HepG2 (cell line): ENCODE results near the gene YWHAB. TPM values are rescaled to one million over a fixed set of nuclear protein-coding genes. Genes with fewer than 3 reads are reported as not detected.

Experiments
- BHLHE40 ChIP-seq: IDR thresholded peaks from 2 replicates; pipeline ENCODE4 v1.6.1; 2011; ENCODE audit warnings: low read length, improper control_type of control experiment
- GMEB1 ChIP-seq: sonication (generic); formaldehyde crosslinking; IDR thresholded peaks from 2 replicates; pipeline ENCODE4 v1.5.1; 2020; ENCODE audit warnings: missing genetic modification reagents, mild to moderate bottlenecking, borderline replicate concordance
- HCFC1 ChIP-seq: fragments of 150-350 bp; IDR thresholded peaks from 2 replicates; pipeline ENCODE4 v1.6.1; 2014; ENCODE audit warnings: low read depth, low read length
- HNF4G ChIP-seq, 2 experiments: sonication (generic) in 1 of 2; formaldehyde crosslinking in 1 of 2; IDR thresholded peaks; 2 replicates each; pipeline versions ENCODE4 v1.4.0 to v1.6.1; 2011 to 2020; ENCODE audit warnings: borderline replicate concordance in 2 of 2, low read depth in 2 of 2, mild to moderate bottlenecking in 2 of 2, low read length in 1 of 2, missing genetic modification reagents in 1 of 2, moderate library complexity in 1 of 2
- JARID2 ChIP-seq: sonication (generic); formaldehyde crosslinking; IDR thresholded peaks from 2 replicates; pipeline ENCODE4 v1.8.1; 2023; ENCODE audit warnings: missing genetic modification reagents, inconsistent platforms; ENCODE audit not compliant: insufficient replicate concordance
- MATR3 ChIP-seq: sonication (generic); formaldehyde crosslinking; IDR thresholded peaks from 2 replicates; pipeline ENCODE4 v1.4.0; 2020; ENCODE audit warnings: missing genetic modification reagents
- MAZ ChIP-seq, 2 experiments: sonication (generic) in 1 of 2; formaldehyde crosslinking in 1 of 2; IDR thresholded peaks; 2 replicates each; pipeline versions ENCODE4 v1.5.0 to v1.6.1; 2012 to 2020; ENCODE audit warnings: low read depth in 2 of 2, mild to moderate bottlenecking in 2 of 2, borderline replicate concordance in 1 of 2, improper control_type of control experiment in 1 of 2, low read length in 1 of 2, missing genetic modification reagents in 1 of 2, moderate library complexity in 1 of 2
- MIER2 ChIP-seq: IDR thresholded peaks from 2 replicates; pipeline ENCODE4 v1.6.1; 2016; ENCODE audit warnings: missing biosample characterization, missing genetic modification reagents
- NCOR1 ChIP-seq: fragments of 200-600 bp; sonication (generic); IDR thresholded peaks from 2 replicates; pipeline ENCODE4 v1.7.0; 2017; ENCODE audit warnings: antibody characterized with exemption, low read length, borderline replicate concordance
- NR2C2 ChIP-seq: sonication (generic); formaldehyde crosslinking; IDR thresholded peaks from 2 replicates; pipeline ENCODE4 v1.4.0; 2020; ENCODE audit warnings: missing genetic modification reagents, mild to moderate bottlenecking, moderate library complexity, borderline replicate concordance
- PHB2 ChIP-seq: fragments of 450-650 bp; IDR thresholded peaks from 2 replicates; pipeline ENCODE4 v1.6.1; 2018; ENCODE audit not compliant: partially characterized antibody
- SCMH1 ChIP-seq: sonication (generic); formaldehyde crosslinking; IDR thresholded peaks from 2 replicates; pipeline ENCODE4 v1.9.0; 2021; ENCODE audit warnings: missing genetic modification reagents, mild to moderate bottlenecking, borderline replicate concordance
- SMAD9 ChIP-seq: sonication (generic); formaldehyde crosslinking; IDR thresholded peaks from 2 replicates; pipeline ENCODE4 v1.5.1; 2020; ENCODE audit warnings: mild to moderate bottlenecking, missing genetic modification reagents
- SMC3 ChIP-seq: IDR thresholded peaks from 2 replicates; pipeline ENCODE4 v1.6.1; 2011; ENCODE audit warnings: low read length, improper control_type of control experiment
- SP2 ChIP-seq: sonication (generic); formaldehyde crosslinking; IDR thresholded peaks from 2 replicates; pipeline ENCODE4 v1.5.1; 2020; ENCODE audit warnings: mild to moderate bottlenecking, missing genetic modification reagents
- TCF7 ChIP-seq: sonication (generic); IDR thresholded peaks from 2 replicates; pipeline ENCODE4 v1.6.1; 2016; ENCODE audit warnings: antibody characterized with exemption, low read depth
- TFAP4 ChIP-seq: sonication (generic); IDR thresholded peaks from 2 replicates; pipeline ENCODE4 v1.6.1; 2016; ENCODE audit warnings: low read depth, borderline replicate concordance
- YEATS2 ChIP-seq: sonication (generic); formaldehyde crosslinking; IDR thresholded peaks from 2 replicates; pipeline ENCODE4 v1.4.0; 2020; ENCODE audit warnings: missing genetic modification reagents, borderline replicate concordance
- ZC3H4 ChIP-seq: sonication (generic); formaldehyde crosslinking; IDR thresholded peaks from 2 replicates; pipeline ENCODE4 v1.4.0; 2020; ENCODE audit warnings: missing genetic modification reagents, borderline replicate concordance
- ZNF234 ChIP-seq: sonication (generic); formaldehyde crosslinking; conservative IDR thresholded peaks from 2 replicates; pipeline ENCODE4 v1.5.1; 2020; ENCODE audit warnings: mild to moderate bottlenecking, missing genetic modification reagents
- ZNF264 ChIP-seq: sonication (generic); formaldehyde crosslinking; IDR thresholded peaks from 2 replicates; pipeline ENCODE4 v1.4.0; 2020; ENCODE audit warnings: missing genetic modification reagents
- ZNF446 ChIP-seq: sonication (generic); formaldehyde crosslinking; IDR thresholded peaks from 2 replicates; pipeline ENCODE4 v1.5.0; 2020; ENCODE audit warnings: mild to moderate bottlenecking, missing genetic modification reagents
- ZNF484 ChIP-seq: sonication (generic); formaldehyde crosslinking; IDR thresholded peaks from 2 replicates; pipeline ENCODE4 v1.5.1; 2020; ENCODE audit warnings: mild to moderate bottlenecking, low read depth, missing genetic modification reagents, borderline replicate concordance
- ZNF550 ChIP-seq: sonication (generic); formaldehyde crosslinking; IDR thresholded peaks from 2 replicates; pipeline ENCODE4 v1.4.0; 2020; ENCODE audit warnings: mild to moderate bottlenecking, missing genetic modification reagents, borderline replicate concordance
- ZUFSP ChIP-seq: sonication (generic); formaldehyde crosslinking; IDR thresholded peaks from 2 replicates; pipeline ENCODE4 v1.9.0; 2021; ENCODE audit warnings: missing genetic modification reagents, mild to moderate bottlenecking, borderline replicate concordance
- polyA plus RNA-seq, 8 experiments: library from polyadenylated mRNA; depleted of rRNA in 3 of 8; stranded (reverse) in 7 of 8; unstranded in 1 of 8; fragments of >200 nt; fragmentation: Illumina TruSeq in 4 of 8; extraction: Trizol in 4 of 8; gene quantifications; 2 replicates each; pipeline versions ENCODE4 v1.2.1 to v1.2.3, GENCODE V29; 2011 to 2016; ENCODE audit warnings: low read depth in 4 of 8, missing spikeins in 1 of 8, mixed read lengths in 1 of 8; ENCODE audit not compliant: insufficient read depth in 1 of 8
- total RNA-seq, 5 experiments: library from RNA; depleted of rRNA; stranded (reverse); fragments of >200 nt; fragmentation: Illumina TruSeq; extraction: Trizol; gene quantifications; 2 replicates each; pipeline ENCODE4 v1.2.3, GENCODE V29; 2016; ENCODE audit warnings: low read depth in 1 of 5

The YWHAB gene
- total and polyA plus RNA-seq, 2 of the 13 experiments (the other 11 are each of a cell fraction or from before 2014, with no cell fraction given), result 77.2 to 121 TPM

GRCh38 chr20:44909872-44910689 lies 24.6 kb downstream of the YWHAB start, which contains the start of gene PABPC1L (continued):
- TF ChIP-seq ZNF264 (no peak), MATR3 (CRISPR knock-in tag) (no peak), JARID2 (no peak), HNF4G (IDR thresholded peaks at IDR 0.05; ENCODE audit: borderline replicate concordance, low read depth, low read length) (no peak), HNF4G (CRISPR knock-in tag; IDR thresholded peaks at IDR 0.05; ENCODE audit: borderline replicate concordance, low read depth) (peak; percentile 45; the same call in 1 of the 2 replicates), SCMH1 (no peak), MIER2 (no peak), ZNF484 (CRISPR knock-in tag) (no peak), ZC3H4 (CRISPR knock-in tag) (peak; percentile 96), ZNF446 (peak; percentile 65; the same call in 1 of the 2 replicates), GMEB1 (CRISPR knock-in tag) (peak; percentile 41; the same call in 1 of the 2 replicates), SMAD9 (no peak), ZNF234 (CRISPR knock-in tag) (no peak), MAZ (IDR thresholded peaks at IDR 0.05; ENCODE audit: borderline replicate concordance, low read depth, low read length) (peak; percentile 69; the same call in 1 of the 2 replicates), MAZ (CRISPR knock-in tag; IDR thresholded peaks at IDR 0.05; ENCODE audit: low read depth) (peak; percentile 45), ZNF550 (peak; percentile 85; the same call in 1 of the 2 replicates), YEATS2 (peak; percentile 28; the same call in 1 of the 2 replicates), BHLHE40 (no peak), PHB2 (no peak), SMC3 (no peak), ZUFSP (no peak), NR2C2 (CRISPR knock-in tag) (peak; percentile 33; the same call in 1 of the 2 replicates), HCFC1 (no peak), TCF7 (no peak), SP2 (CRISPR knock-in tag) (peak; percentile 78), TFAP4 (0 out of 2 replicates have a peak, but pooled peaks have one; percentile 34), NCOR1 (no peak)
